ENCODE results near the gene CCDC142.

The CCDC142 gene

DNA sequence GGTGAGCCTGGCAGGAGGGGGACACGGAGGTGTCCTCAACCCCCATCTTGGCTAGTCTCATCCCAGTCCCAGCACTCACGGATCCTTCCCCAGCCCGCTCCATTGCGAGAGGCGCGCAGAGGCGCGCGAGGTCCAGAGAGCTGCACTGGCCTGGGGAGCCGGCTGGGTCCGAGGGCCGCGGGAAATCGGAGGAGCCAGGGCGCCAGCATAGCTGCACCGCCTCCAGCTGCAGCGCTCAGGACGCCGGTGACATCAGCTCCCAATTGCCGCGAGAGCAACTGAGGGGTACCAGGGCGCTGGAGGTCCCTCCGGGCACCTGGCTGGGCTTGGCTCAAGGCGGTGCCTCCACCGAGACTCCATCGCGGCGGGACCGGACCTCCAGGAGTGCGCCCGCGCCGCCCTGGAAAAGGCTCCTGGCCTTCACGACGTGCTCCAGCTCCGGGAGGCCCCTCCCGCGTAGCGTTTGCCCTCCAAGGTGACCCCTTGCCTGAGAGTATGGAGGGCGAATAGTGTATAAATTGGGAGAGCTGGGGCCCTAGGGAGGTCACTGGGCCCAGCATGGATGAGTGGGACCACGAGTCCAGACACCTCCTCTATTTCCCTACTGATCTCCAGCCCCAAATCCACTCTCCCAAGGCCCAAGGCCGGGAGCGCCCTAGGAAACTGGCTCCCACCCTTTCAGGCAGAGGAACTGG, 46.5 kb downstream of the CCDC142 start:
- Histone ChIP-seq H3K4me3 (ENCODE audit: low read depth in 1 of 2, low read length in 2 of 2) (no peak overlapping the region), H3K27me3 (ENCODE audit: control insufficient read depth in 1 of 2, insufficient read depth in 2 of 2, low read length in 2 of 2) (peaks cover 0 to 4% of the 10 kb centered on the region in 2 donors), H3K9me3 (ENCODE audit: control insufficient read depth in 1 of 2, low read length in 2 of 2) (no peaks in the 10 kb centered on the region), H3K36me3 (ENCODE audit: control insufficient read depth in 1 of 2, insufficient read depth in 2 of 2, low read length in 2 of 2) (peaks cover 11 to 27% of the 10 kb centered on the region in 2 donors), H3K27ac (ENCODE audit: low read depth, low read length) (no peak overlapping the region), H3K4me1 (ENCODE audit: control insufficient read depth in 1 of 2, insufficient read depth in 2 of 2, low read length in 2 of 2) (peaks cover 30 to 39% of the 10 kb centered on the region in 2 donors), H3K9ac (ENCODE audit: low read depth in 1 of 2, low read length in 2 of 2) (no peak overlapping the region)

- Histone ChIP-seq H3K4me3 (ENCODE audit: low read depth in 1 of 2, low read length in 2 of 2) (peak overlapping the region in 1 of 2 donors; percentile 38), H3K27ac (ENCODE audit: low read depth, low read length) (no peak overlapping the region), H3K36me3 (ENCODE audit: control insufficient read depth in 1 of 2, insufficient read depth in 2 of 2, low read length in 2 of 2) (peaks cover 28 to 64% of the 10 kb centered on the region in 2 donors), H3K4me1 (ENCODE audit: control insufficient read depth in 1 of 2, insufficient read depth in 2 of 2, low read length in 2 of 2) (peaks cover 26 to 39% of the 10 kb centered on the region in 2 donors), H3K9me3 (ENCODE audit: control insufficient read depth in 1 of 2, low read length in 2 of 2) (no peaks in the 10 kb centered on the region), H3K9ac (ENCODE audit: low read depth in 1 of 2, low read length in 2 of 2) (peak overlapping the region in 1 of 2 donors; percentile 34), H3K27me3 (ENCODE audit: control insufficient read depth in 1 of 2, insufficient read depth in 2 of 2, low read length in 2 of 2) (no peaks in the 10 kb centered on the region)
Measured at GRCh38 chr2:74430502-74430901, 52.3 kb downstream of the CCDC142 start.

DNA sequence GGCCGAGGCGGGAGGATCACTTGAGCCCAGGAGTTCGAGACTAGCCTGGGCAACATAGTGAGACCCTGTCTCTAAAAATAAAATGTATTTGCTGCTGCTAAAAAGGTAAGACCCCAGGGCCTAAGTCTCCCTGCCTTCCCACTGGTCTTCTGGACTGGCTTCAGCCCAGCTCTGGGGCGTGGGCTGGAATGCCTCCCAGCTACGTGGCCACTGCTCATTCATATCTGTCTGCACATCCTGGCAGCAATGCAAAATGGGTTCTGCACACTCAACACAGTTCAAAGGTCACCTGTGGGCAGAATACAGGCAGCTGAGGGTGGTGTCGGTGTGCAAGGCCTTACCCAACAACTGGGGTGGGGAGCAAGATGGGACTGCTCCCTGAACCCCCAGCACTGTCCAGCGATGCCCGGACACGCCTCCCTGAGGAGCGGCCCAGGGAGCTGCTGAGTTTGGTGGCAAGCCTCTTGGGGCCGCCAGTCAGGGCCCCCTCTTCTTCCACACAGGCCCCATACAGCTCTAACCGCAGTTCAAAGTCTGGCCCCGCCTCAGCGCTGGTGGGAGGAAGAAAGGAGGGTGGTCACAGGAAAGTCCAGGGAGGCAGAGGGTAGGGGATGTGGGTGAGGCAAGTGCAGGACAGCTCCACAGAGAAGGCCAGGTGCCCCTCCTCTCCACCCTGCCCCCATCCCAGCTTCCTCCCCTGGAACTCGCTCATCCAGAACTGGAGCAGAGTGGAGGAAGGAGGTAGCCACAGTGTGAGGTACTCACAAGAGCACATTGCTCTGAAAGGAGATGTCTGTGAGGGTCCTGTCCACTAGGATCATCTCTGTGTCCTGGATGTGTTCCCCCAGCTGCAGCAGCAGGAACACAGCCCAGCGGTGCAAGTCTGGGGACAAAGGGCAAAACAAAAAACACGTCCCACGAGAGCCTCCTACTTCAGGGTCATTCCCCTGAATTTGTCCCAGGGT, 53.0 kb downstream of the CCDC142 start:
- Histone ChIP-seq H3K4me3 (ENCODE audit: low read depth in 1 of 2, low read length in 2 of 2) (peak overlapping the region in 1 of 2 donors; percentile 38), H3K9me3 (ENCODE audit: control insufficient read depth in 1 of 2, low read length in 2 of 2) (no peaks in the 10 kb centered on the region), H3K27ac (ENCODE audit: low read depth, low read length) (peak overlapping the region; percentile 47), H3K27me3 (ENCODE audit: control insufficient read depth in 1 of 2, insufficient read depth in 2 of 2, low read length in 2 of 2) (no peaks in the 10 kb centered on the region), H3K4me1 (ENCODE audit: control insufficient read depth in 1 of 2, insufficient read depth in 2 of 2, low read length in 2 of 2) (peaks cover 28 to 44% of the 10 kb centered on the region in 2 donors), H3K36me3 (ENCODE audit: control insufficient read depth in 1 of 2, insufficient read depth in 2 of 2, low read length in 2 of 2) (peaks cover 35 to 65% of the 10 kb centered on the region in 2 donors), H3K9ac (ENCODE audit: low read depth in 1 of 2, low read length in 2 of 2) (peak overlapping the region in 1 of 2 donors; percentile 34)

DNA sequence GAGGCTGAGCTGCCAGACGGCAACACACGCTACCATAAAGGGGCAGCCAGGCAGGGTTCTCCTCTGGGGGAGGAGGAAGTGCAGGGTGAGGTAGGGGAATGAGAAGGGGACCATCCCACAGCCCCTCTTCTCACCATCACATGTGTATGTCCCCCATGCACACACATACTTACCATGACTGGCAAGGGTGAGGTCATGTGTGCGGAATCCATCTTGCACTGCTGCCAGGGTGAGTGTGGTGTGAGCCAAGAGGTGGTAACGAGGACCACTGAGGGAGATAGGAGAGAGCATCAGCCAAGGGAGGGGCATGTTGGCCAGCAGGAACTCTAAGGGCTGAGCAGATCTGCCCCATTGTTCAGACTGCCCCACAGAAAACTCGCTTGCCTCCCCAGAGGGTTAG, 54.1 kb downstream of the CCDC142 start:
- H3K27ac ChIP-seq (ENCODE audit: low read depth, low read length), result no peak overlapping the region
- no peak overlapping the region for H3K4me3 ChIP-seq (ENCODE audit: low read depth in 1 of 2, low read length in 2 of 2)
- no peak overlapping the region for H3K9ac ChIP-seq (ENCODE audit: low read depth in 1 of 2, low read length in 2 of 2)
- peaks cover 36 to 69% of the 10 kb centered on the region in 2 donors for H3K36me3 ChIP-seq (ENCODE audit: control insufficient read depth in 1 of 2, insufficient read depth in 2 of 2, low read length in 2 of 2)
- peaks cover 28 to 44% of the 10 kb centered on the region in 2 donors for H3K4me1 ChIP-seq (ENCODE audit: control insufficient read depth in 1 of 2, insufficient read depth in 2 of 2, low read length in 2 of 2)
- no peaks in the 10 kb centered on the region for H3K27me3 ChIP-seq (ENCODE audit: control insufficient read depth in 1 of 2, insufficient read depth in 2 of 2, low read length in 2 of 2)
- no peaks in the 10 kb centered on the region for H3K9me3 ChIP-seq (ENCODE audit: control insufficient read depth in 1 of 2, low read length in 2 of 2)

- no peak overlapping the region for H3K9ac ChIP-seq (ENCODE audit: low read depth in 1 of 2, low read length in 2 of 2)
- H3K4me3 ChIP-seq (ENCODE audit: low read depth in 1 of 2, low read length in 2 of 2), result no peak overlapping the region
Measured at GRCh38 chr2:74427551-74427950, 55.2 kb downstream of the CCDC142 start.

DNA sequence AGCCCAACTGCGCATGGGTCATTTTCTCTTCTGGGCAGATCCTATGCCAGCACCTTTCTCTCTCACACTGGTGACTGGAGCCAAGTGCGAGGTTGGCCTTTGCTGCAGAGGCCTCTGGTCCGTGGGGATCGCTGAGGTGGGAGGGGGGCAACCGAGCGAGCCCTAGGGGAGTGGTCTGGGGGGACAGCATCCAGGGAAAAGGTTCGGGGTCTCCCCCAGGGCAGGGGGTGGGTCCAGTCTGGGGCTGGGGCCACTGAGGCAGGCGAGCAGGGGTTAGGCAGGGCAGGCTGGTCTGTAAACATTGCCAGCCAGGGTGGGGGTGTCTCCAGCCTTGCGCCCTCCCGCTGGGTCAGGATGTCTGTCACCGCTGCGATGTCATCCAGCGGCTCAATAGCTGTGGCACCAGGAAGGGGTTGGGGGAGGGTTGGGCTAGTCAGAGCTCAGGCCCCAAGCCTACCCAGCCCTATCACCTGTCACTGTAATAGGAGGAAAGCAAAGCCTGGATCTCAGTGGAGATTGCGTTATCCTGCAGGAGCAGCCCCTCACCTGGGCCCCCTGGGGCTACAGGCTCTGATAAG, 56.5 kb downstream of the CCDC142 start:
- Histone ChIP-seq H3K27me3 (ENCODE audit: control insufficient read depth in 1 of 2, insufficient read depth in 2 of 2, low read length in 2 of 2) (no peaks in the 10 kb centered on the region), H3K9ac (ENCODE audit: low read depth in 1 of 2, low read length in 2 of 2) (no peak overlapping the region), H3K36me3 (ENCODE audit: control insufficient read depth in 1 of 2, insufficient read depth in 2 of 2, low read length in 2 of 2) (peaks cover 29 to 58% of the 10 kb centered on the region in 2 donors), H3K4me1 (ENCODE audit: control insufficient read depth in 1 of 2, insufficient read depth in 2 of 2, low read length in 2 of 2) (peaks cover 33 to 38% of the 10 kb centered on the region in 2 donors), H3K9me3 (ENCODE audit: control insufficient read depth in 1 of 2, low read length in 2 of 2) (no peaks in the 10 kb centered on the region), H3K27ac (ENCODE audit: low read depth, low read length) (no peak overlapping the region), H3K4me3 (ENCODE audit: low read depth in 1 of 2, low read length in 2 of 2) (no peak overlapping the region)

More at GRCh38 chr2:74427551-74427950, 55.2 kb downstream of the CCDC142 start:
- no peak overlapping the region for H3K27ac ChIP-seq (ENCODE audit: low read depth, low read length)
- peaks cover 28 to 44% of the 10 kb centered on the region in 2 donors for H3K4me1 ChIP-seq (ENCODE audit: control insufficient read depth in 1 of 2, insufficient read depth in 2 of 2, low read length in 2 of 2)
- no peaks in the 10 kb centered on the region for H3K9me3 ChIP-seq (ENCODE audit: control insufficient read depth in 1 of 2, low read length in 2 of 2)
- no peaks in the 10 kb centered on the region for H3K27me3 ChIP-seq (ENCODE audit: control insufficient read depth in 1 of 2, insufficient read depth in 2 of 2, low read length in 2 of 2)
- H3K36me3 ChIP-seq (ENCODE audit: control insufficient read depth in 1 of 2, insufficient read depth in 2 of 2, low read length in 2 of 2), result peaks cover 36 to 68% of the 10 kb centered on the region in 2 donors

- Histone ChIP-seq H3K4me3 (ENCODE audit: low read depth in 1 of 2, low read length in 2 of 2) (no peak overlapping the region), H3K27me3 (ENCODE audit: control insufficient read depth in 1 of 2, insufficient read depth in 2 of 2, low read length in 2 of 2) (no peaks in the 10 kb centered on the region), H3K36me3 (ENCODE audit: control insufficient read depth in 1 of 2, insufficient read depth in 2 of 2, low read length in 2 of 2) (peaks cover 24 to 54% of the 10 kb centered on the region in 2 donors), H3K27ac (ENCODE audit: low read depth, low read length) (no peak overlapping the region), H3K4me1 (ENCODE audit: control insufficient read depth in 1 of 2, insufficient read depth in 2 of 2, low read length in 2 of 2) (peaks cover 33 to 35% of the 10 kb centered on the region in 2 donors), H3K9me3 (ENCODE audit: control insufficient read depth in 1 of 2, low read length in 2 of 2) (no peaks in the 10 kb centered on the region), H3K9ac (ENCODE audit: low read depth in 1 of 2, low read length in 2 of 2) (no peak overlapping the region)
Measured at GRCh38 chr2:74425523-74425922, 57.3 kb downstream of the CCDC142 start.

DNA sequence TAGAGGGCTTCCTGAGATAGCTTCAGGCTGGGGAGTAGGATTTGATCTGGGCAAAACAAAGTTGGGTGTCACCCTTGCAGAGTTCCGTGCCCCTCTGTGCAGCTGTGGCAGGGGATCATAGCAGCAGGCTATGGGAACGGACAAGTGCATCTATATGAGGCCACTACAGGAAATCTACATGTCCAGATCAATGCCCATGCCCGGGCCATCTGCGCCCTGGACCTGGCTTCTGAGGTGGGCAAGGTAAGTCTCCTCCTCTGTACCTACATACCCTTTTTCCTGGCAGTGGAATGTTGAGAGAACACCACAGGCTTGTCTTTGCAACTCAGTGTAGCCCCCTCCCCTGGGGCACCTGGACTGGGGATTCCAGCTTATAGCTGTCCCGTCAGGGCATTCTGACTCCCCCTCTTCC, 57.8 kb downstream of the CCDC142 start:
- Histone ChIP-seq H3K27me3 (ENCODE audit: control insufficient read depth in 1 of 2, insufficient read depth in 2 of 2, low read length in 2 of 2) (no peaks in the 10 kb centered on the region), H3K9me3 (ENCODE audit: control insufficient read depth in 1 of 2, low read length in 2 of 2) (no peaks in the 10 kb centered on the region), H3K4me1 (ENCODE audit: control insufficient read depth in 1 of 2, insufficient read depth in 2 of 2, low read length in 2 of 2) (peaks cover 30 to 31% of the 10 kb centered on the region in 2 donors), H3K9ac (ENCODE audit: low read depth in 1 of 2, low read length in 2 of 2) (no peak overlapping the region), H3K27ac (ENCODE audit: low read depth, low read length) (no peak overlapping the region), H3K4me3 (ENCODE audit: low read depth in 1 of 2, low read length in 2 of 2) (no peak overlapping the region), H3K36me3 (ENCODE audit: control insufficient read depth in 1 of 2, insufficient read depth in 2 of 2, low read length in 2 of 2) (peaks cover 24 to 50% of the 10 kb centered on the region in 2 donors)

- H3K4me3 ChIP-seq (ENCODE audit: low read depth in 1 of 2, low read length in 2 of 2), result no peak overlapping the region
- peaks cover 24 to 49% of the 10 kb centered on the region in 2 donors for H3K36me3 ChIP-seq (ENCODE audit: control insufficient read depth in 1 of 2, insufficient read depth in 2 of 2, low read length in 2 of 2)
Measured at GRCh38 chr2:74424139-74424992, 58.4 kb downstream of the CCDC142 start.

More at GRCh38 chr2:74424139-74424992, 58.4 kb downstream of the CCDC142 start:
- Histone ChIP-seq H3K4me1 (ENCODE audit: control insufficient read depth in 1 of 2, insufficient read depth in 2 of 2, low read length in 2 of 2) (peaks cover 24 to 25% of the 10 kb centered on the region in 2 donors), H3K9me3 (ENCODE audit: control insufficient read depth in 1 of 2, low read length in 2 of 2) (no peaks in the 10 kb centered on the region), H3K9ac (ENCODE audit: low read depth in 1 of 2, low read length in 2 of 2) (no peak overlapping the region), H3K27me3 (ENCODE audit: control insufficient read depth in 1 of 2, insufficient read depth in 2 of 2, low read length in 2 of 2) (no peaks in the 10 kb centered on the region), H3K27ac (ENCODE audit: low read depth, low read length) (no peak overlapping the region)
